Measurements from ENCODE around the gene TPI1.
"Not testable (repeated sequence)": the region's sequence is repeated elsewhere in the genome, so short reads cannot be mapped to it uniquely, and the experiment has no call there.

DNA sequence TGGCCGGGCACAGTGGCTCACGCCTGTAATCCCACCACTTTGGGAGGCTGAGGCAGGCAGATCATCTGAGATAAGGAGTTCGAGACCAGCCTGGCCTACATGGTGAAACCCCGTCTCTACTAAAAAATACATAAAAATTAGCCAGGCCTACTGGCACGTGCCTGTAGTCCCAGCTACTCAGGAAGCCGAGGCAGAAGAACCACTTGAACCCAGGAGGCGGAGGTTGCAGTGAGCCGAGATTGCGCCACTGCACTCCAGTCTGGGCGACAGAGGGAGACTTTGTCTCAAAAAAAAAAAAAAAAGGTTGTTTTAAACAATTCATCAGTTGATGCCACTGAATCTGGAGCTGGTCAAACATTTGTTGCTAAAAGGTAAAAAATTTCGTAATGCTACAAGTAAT, 12.5 kb downstream of the TPI1 start:
- TF ChIP-seq, protein P1, sequence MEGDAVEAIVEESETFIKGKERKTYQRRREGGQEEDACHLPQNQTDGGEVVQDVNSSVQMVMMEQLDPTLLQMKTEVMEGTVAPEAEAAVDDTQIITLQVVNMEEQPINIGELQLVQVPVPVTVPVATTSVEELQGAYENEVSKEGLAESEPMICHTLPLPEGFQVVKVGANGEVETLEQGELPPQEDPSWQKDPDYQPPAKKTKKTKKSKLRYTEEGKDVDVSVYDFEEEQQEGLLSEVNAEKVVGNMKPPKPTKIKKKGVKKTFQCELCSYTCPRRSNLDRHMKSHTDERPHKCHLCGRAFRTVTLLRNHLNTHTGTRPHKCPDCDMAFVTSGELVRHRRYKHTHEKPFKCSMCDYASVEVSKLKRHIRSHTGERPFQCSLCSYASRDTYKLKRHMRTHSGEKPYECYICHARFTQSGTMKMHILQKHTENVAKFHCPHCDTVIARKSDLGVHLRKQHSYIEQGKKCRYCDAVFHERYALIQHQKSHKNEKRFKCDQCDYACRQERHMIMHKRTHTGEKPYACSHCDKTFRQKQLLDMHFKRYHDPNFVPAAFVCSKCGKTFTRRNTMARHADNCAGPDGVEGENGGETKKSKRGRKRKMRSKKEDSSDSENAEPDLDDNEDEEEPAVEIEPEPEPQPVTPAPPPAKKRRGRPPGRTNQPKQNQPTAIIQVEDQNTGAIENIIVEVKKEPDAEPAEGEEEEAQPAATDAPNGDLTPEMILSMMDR (IDR thresholded peaks at IDR 0.05; ENCODE audit: low read depth, low read length), result not testable (repeated sequence)
- TF ChIP-seq, protein P2, sequence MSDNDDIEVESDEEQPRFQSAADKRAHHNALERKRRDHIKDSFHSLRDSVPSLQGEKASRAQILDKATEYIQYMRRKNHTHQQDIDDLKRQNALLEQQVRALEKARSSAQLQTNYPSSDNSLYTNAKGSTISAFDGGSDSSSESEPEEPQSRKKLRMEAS (IDR thresholded peaks at IDR 0.05; ENCODE audit: low read depth, low read length), result not testable (repeated sequence)
- TF ChIP-seq POLR2A (IDR thresholded peaks at IDR 0.05; ENCODE audit: extremely low read depth, insufficient read length), result not testable (repeated sequence)
